SK-N-SH (cell line): ENCODE results near the gene PDCD11.

ENCODE experiments used
- EP300 ChIP-seq, 2 experiments: IDR thresholded peaks; 2 replicates each; pipeline versions ENCODE4 v1.4.0 to v1.6.1; 2012; ENCODE audit warnings: borderline replicate concordance in 1 of 2, low read depth in 1 of 2, low read length in 1 of 2
- TF ChIP-seq, protein P1 (sequence below): fragments of 200-600 bp; sonication (generic); IDR thresholded peaks from 2 replicates; pipeline ENCODE4 v1.6.1; 2017; ENCODE audit warnings: antibody characterized with exemption, mild to moderate bottlenecking, moderate library complexity

DNA sequence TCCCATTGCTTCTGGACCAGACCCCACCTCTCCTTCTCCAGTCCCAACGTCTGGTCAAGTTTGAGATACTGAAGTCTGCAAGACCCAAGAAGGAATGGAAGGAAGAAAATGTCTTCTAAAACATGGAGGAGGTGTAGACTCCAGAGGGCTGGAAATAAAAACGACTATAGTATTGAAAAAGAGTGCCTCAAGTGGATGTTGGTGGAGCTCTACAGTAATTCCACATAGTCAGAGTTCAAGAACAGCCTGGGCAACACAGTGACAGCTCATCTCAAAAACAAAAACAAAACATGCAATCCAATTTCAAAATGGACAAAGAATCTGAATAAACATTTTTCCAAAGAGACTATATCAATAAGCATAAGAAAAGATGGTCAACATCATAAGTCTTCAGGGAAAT lies 43.1 kb upstream of the PDCD11 start:
- no peak for TF ChIP-seq EP300 (IDR thresholded peaks at IDR 0.05; ENCODE audit: borderline replicate concordance in 1 of 2, low read depth in 1 of 2, low read length in 1 of 2)
- TF ChIP-seq, protein P1, sequence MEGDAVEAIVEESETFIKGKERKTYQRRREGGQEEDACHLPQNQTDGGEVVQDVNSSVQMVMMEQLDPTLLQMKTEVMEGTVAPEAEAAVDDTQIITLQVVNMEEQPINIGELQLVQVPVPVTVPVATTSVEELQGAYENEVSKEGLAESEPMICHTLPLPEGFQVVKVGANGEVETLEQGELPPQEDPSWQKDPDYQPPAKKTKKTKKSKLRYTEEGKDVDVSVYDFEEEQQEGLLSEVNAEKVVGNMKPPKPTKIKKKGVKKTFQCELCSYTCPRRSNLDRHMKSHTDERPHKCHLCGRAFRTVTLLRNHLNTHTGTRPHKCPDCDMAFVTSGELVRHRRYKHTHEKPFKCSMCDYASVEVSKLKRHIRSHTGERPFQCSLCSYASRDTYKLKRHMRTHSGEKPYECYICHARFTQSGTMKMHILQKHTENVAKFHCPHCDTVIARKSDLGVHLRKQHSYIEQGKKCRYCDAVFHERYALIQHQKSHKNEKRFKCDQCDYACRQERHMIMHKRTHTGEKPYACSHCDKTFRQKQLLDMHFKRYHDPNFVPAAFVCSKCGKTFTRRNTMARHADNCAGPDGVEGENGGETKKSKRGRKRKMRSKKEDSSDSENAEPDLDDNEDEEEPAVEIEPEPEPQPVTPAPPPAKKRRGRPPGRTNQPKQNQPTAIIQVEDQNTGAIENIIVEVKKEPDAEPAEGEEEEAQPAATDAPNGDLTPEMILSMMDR = no peak; the same call in 1 of the 2 replicates
